ENCODE results near the gene ZDHHC12. TPM values are rescaled to one million over a fixed set of nuclear protein-coding genes. Genes with fewer than 3 reads are reported as not detected.

The ZDHHC12 gene
- total RNA-seq, 1 experiment from 2014 or later: 39.7 TPM

- CTCF ChIA-PET: interaction anchor here (0.6 to 1.0 kb wide), 3 partner anchors 8 to 110 kb away, joined by 3 read pairs; no protein-coding TSS in a partner anchor
- Mint-ChIP-seq H3K36me3 (peaks cover 3% of the 10 kb centered on the region; the same call in 1 of the 2 replicates), H3K9me3 (no peaks in the 10 kb centered on the region), H3K4me3 (no peak overlapping the region; the same call in 1 of the 2 replicates), H3K4me1 (peaks cover 15% of the 10 kb centered on the region), H3K27ac (no peak overlapping the region), H3K27me3 (ENCODE audit: low read depth) (no peaks in the 10 kb centered on the region)
- no peak for TF ChIP-seq SMAD3 (CRISPR knock-in tag; IDR thresholded peaks at IDR 0.05; ENCODE audit: borderline replicate concordance)
- no peak for TF ChIP-seq IRF2 (CRISPR knock-in tag; IDR thresholded peaks at IDR 0.05; ENCODE audit: borderline replicate concordance, low read depth)
- TF ChIP-seq ZNF263 (CRISPR knock-in tag; IDR thresholded peaks at IDR 0.05; ENCODE audit: low read depth): no peak
- no peak for TF ChIP-seq ATF3 (CRISPR knock-in tag; conservative IDR thresholded peaks at IDR 0.05)
- no peak for TF ChIP-seq MXD4 (CRISPR knock-in tag; IDR thresholded peaks at IDR 0.05; ENCODE audit: borderline replicate concordance)
- no peak for TF ChIP-seq TCF7 (CRISPR knock-in tag; IDR thresholded peaks at IDR 0.05; ENCODE audit: low read depth)
- TF ChIP-seq MLX (CRISPR knock-in tag; IDR thresholded peaks at IDR 0.05): no peak
- no peak for TF ChIP-seq EMX1 (CRISPR knock-in tag; IDR thresholded peaks at IDR 0.05)
- TF ChIP-seq CREB1 (CRISPR knock-in tag; IDR thresholded peaks at IDR 0.05): no peak
- no peak for TF ChIP-seq TP53 (CRISPR knock-in tag; IDR thresholded peaks at IDR 0.05)
- TF ChIP-seq ATF6 (CRISPR knock-in tag; IDR thresholded peaks at IDR 0.05): no peak
- TF ChIP-seq, protein P1, sequence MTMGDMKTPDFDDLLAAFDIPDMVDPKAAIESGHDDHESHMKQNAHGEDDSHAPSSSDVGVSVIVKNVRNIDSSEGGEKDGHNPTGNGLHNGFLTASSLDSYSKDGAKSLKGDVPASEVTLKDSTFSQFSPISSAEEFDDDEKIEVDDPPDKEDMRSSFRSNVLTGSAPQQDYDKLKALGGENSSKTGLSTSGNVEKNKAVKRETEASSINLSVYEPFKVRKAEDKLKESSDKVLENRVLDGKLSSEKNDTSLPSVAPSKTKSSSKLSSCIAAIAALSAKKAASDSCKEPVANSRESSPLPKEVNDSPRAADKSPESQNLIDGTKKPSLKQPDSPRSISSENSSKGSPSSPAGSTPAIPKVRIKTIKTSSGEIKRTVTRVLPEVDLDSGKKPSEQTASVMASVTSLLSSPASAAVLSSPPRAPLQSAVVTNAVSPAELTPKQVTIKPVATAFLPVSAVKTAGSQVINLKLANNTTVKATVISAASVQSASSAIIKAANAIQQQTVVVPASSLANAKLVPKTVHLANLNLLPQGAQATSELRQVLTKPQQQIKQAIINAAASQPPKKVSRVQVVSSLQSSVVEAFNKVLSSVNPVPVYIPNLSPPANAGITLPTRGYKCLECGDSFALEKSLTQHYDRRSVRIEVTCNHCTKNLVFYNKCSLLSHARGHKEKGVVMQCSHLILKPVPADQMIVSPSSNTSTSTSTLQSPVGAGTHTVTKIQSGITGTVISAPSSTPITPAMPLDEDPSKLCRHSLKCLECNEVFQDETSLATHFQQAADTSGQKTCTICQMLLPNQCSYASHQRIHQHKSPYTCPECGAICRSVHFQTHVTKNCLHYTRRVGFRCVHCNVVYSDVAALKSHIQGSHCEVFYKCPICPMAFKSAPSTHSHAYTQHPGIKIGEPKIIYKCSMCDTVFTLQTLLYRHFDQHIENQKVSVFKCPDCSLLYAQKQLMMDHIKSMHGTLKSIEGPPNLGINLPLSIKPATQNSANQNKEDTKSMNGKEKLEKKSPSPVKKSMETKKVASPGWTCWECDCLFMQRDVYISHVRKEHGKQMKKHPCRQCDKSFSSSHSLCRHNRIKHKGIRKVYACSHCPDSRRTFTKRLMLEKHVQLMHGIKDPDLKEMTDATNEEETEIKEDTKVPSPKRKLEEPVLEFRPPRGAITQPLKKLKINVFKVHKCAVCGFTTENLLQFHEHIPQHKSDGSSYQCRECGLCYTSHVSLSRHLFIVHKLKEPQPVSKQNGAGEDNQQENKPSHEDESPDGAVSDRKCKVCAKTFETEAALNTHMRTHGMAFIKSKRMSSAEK (CRISPR knock-in tag; IDR thresholded peaks at IDR 0.05; ENCODE audit: borderline replicate concordance): no peak
- TF ChIP-seq, protein P2, sequence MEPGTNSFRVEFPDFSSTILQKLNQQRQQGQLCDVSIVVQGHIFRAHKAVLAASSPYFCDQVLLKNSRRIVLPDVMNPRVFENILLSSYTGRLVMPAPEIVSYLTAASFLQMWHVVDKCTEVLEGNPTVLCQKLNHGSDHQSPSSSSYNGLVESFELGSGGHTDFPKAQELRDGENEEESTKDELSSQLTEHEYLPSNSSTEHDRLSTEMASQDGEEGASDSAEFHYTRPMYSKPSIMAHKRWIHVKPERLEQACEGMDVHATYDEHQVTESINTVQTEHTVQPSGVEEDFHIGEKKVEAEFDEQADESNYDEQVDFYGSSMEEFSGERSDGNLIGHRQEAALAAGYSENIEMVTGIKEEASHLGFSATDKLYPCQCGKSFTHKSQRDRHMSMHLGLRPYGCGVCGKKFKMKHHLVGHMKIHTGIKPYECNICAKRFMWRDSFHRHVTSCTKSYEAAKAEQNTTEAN (CRISPR knock-in tag; IDR thresholded peaks at IDR 0.05): no peak
- TF ChIP-seq ZSCAN18 (CRISPR knock-in tag; IDR thresholded peaks at IDR 0.05): no peak
- TF ChIP-seq RELA (CRISPR knock-in tag; IDR thresholded peaks at IDR 0.05; ENCODE audit: borderline replicate concordance): no peak
- POLR2A ChIA-PET: no interaction called here
- DNase-seq (ENCODE audit: low spot score) (no peak), ATAC-seq (no peak)
Observed at GRCh38 chr9:128720841-128721486, 3.0 kb downstream of the ZDHHC12 start.
